HG03558 (cell line): ENCODE measurements around the gene TRIP13.
"Not testable (repeated sequence)": the region's sequence is repeated elsewhere in the genome, so short reads cannot be mapped to it uniquely, and the experiment has no call there.

ENCODE experiments used
- ATAC-seq: cut with Tn5 transposase; IDR thresholded peaks from one replicate; pipeline ENCODE4 v1.9.1; 2021; ENCODE audit warnings: moderate number of reproducible peaks; ENCODE audit not compliant: unreplicated experiment; ENCODE audit errors: extremely low read depth

Gene TRIP13

DNA sequence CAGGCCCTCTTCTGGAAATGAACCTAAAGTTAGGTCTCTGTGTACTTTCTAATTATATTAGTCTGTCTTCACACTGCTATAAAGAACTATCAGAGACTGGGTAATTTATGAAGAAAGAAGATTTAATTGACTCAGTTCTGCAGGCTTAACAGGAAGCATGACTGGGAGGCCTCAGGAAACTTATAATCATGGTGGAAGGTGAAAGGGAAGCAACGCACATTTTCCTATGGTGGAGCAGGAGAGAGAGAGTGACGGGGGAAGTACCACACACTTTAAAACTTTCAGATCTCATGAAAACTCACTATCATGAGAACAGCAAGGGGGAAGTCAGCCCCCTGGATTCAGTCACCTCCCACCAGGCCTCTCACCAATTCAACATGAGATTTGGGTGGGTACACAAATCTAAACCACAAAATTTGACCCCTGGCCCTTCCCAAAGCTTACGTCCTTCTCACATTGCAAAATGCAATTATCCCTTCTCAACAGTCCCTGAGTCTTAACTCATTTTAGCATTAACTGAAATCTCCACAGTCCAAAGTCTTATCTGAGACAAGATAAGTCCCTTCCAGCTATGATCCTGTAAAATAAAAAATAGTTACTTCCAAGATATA, 40.7 kb downstream of the TRIP13 start:
- ATAC-seq = no peak

DNA sequence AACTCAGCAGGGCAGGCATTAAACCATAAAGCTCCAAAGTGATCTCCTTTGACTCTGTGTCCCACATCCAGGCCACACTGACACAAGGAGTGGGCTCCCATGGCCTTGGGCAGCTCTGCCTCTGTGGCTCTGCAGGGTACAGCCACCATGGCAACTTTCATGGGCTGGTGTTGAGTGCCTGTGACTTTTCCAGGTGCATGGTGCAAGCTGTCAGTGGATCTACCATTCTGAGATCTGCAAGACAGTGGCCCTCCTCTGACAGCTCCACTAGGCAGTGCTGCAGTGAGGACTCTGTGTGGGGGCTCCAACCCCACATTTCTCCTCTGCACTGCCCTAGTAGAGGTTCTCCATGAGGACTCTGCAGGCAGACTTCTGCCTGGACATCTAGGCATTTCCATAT, 41.3 kb downstream of the TRIP13 start:
- not testable (repeated sequence) for ATAC-seq

DNA sequence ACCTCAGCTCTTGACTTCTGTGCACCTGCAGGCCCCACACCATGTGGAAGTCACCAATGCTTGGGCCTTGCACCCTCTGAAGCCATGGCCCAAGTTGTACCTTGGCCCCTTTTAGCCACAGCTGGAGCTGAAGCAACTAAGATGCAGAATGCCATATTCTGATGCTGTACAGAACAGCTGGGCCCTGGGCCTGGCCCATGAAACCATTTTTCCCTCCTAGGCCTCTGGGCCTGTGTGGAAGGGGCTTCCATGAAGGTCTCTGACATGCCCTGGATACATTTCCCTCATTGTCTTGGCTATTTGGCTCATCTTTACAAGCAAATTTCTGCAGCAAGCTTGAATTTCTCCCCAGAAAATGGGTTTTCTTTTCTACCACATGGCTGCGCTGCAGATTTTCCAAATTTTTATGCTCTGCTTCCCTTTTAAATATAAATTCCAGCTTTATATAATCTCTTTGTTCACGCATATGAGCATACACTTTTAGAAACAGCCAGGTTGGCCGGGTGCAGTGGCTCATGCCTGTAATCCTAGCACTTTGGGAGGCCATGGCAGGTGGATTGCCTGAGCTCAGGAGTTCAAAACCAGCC, 41.8 kb downstream of the TRIP13 start:
- not testable (repeated sequence) for ATAC-seq

DNA sequence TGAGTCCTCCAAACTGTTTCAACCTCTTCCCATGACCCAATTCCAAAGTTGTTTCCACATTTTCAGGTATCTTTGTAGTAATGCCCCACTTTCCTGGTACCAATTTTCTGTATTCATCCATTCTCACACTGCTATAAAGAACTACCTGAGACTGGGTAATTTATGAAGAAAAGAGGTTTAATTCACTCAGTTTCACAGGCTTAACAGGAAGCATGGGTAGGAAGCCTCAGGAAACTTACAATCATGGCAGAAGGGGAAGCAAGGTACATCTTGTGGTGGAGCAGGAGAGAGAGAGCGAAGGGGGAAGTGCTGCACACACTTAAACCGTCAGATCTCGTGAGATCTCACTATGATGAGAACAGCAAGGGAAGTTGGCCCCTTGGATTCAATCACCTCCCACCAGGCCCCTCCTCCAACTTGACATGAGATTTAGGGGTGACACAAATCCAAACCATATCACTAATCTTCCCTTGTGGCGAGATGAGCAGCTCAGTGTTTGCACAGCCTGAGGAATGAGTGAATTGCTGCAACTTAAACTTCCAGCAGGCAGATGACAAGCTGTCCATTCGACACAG, 42.9 kb downstream of the TRIP13 start:
- no peak for ATAC-seq

DNA sequence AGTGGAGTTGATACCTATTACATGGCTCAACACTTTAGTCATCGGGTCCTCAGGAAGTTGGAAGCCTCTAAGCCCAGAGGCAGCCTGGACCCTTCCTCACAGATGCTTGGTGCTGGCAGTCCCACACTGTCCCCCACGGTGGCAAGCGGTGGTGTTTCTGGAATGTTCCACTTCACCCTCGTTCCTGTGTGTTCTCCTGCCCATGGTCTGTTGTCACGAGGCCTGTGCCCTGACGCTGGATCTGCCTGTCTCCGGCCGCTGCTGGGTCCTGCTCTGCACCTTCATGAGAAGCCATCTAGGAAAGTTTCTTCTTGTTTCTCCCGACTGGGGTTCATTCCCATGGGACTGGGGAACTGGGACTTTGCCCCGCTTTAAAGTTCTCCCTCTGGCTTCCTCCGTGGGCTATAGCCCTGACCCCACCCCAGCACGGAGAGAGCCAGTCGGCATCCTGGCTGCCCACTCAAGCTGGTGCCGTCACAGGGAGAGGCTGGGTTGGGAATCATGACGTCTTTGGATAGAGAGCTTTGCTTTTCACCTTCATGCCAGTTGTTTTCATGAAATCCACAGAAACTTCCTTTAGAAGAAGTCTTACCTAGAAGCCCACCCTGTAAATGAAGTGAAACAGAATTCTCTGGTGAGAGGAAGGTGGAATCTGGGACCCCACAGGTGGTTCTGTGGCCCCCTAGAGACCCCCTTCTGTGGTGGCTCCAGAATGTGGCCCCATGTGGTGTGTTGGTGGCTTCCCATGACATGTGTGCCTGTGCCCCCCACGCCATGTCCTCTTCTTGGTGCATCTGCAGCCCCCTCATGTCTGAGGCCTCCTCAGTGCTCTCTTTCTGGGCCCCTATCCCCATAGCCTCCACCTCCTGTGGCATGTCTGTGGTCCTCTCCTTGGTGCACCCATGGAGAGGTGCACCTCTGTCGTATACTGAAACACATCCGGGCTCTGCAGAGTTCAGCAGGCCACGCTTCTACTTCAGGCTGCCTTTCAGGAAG, 43.8 kb downstream of the TRIP13 start:
- ATAC-seq = no peak

DNA sequence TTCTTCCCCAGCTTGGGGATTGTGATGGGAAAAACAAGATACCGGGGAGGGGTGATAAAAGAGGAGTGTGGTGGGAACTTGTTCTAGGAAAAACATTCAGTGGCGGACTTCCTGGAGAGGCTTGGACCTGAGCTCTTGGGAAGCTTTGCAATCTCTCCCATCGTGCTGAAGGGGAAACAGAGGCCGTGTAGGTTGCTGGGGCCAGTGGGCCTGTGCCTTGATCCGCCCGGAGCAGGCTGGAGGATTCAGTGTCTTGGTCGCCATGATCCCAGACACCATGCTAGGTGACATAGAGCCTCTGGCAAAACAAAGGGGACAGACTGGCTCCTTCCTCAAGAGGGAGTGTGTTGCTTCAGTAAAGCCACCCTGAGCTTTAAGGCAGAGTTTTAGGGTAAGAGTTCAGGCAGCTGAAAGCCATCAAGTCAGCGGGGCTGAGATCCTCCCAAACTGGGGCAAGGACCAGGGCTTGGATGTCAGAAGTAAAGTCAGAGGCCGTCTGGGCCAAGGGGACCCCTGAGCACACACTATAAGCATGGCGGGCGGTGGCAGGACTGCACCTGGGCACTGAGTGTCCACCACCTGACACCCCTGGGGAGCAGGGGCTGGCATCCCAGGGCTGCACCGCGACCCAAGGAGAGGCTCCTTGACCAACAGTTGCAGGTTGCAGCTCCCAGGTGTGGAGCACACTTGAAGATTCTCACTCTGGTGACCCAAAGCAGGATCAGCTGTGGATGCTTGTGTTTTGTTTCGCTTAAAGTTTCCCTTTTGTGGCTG, 44.7 kb downstream of the TRIP13 start:
- no peak for ATAC-seq

DNA sequence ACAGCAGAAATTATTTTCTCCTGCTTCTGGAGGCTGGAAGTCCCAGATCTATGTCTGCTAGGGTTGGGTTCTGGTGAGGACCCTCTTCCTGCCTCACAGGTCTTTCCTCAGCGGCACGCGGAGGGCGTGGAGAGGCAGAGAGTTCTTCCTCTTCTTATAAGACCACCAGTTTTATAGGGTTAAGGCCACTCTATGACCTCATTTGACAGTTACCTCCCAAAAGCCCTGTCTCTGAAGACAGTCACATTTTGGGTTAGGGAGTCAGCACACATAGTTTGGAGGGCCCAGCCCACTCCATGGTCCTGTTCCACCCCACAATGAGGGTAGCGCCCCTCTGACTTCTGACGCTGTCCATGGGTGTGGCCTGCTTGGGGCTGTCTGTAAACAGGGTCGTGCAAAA, 46.7 kb downstream of the TRIP13 start:
- no peak for ATAC-seq

DNA sequence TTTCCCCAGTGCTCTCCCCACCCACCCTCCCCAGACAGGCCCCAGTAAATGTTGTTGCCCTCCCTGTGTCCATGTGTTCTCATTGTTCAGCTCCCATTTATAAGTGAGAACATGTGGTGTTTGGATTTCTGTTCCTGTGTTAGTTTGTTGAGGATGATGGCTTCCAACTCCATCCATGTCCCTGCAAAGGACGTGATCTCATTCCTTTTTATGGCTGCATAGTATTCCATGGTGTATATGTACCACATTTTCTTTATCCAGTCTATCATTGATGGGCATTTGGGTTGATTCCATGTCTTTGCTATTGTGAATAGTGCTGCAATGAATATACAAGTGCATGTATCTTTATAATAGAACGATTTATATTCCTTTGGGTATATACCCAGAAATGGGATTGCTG, 48.1 kb downstream of the TRIP13 start:
- not testable (repeated sequence) for ATAC-seq

DNA sequence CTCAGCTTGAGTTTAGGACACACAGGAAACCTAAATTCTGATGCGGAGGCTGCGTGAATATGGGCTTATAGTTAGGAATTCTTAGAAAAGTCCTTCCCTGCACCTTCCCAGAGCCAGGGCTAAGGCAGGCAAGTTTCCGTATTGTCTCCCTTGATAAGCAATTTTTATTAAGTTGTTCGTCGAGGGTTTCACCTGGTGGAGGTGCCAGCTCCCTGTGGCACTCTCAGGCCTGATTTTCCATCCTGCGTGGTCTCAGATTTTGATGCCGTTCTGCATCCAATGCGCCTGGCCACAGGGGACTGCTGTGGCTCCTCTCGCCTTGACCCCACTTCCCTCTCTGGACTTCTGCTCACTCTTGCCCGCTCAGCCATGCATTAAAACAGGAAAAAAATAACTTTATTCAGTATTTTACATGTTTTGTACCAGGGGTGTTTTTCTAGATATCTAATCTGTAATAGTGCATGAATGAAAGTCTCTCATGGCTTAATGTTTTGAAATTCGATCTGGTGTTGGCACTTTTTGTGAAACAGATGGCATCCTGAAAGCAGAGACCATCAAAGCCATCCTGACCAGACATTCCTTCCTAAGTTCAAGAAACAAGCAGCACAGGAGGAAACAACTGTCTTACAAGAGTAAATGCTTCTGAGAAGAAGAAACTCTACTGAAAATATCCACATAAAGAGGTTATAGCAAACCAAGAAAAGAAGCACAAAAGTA, 50.7 kb downstream of the TRIP13 start:
- ATAC-seq = no peak

DNA sequence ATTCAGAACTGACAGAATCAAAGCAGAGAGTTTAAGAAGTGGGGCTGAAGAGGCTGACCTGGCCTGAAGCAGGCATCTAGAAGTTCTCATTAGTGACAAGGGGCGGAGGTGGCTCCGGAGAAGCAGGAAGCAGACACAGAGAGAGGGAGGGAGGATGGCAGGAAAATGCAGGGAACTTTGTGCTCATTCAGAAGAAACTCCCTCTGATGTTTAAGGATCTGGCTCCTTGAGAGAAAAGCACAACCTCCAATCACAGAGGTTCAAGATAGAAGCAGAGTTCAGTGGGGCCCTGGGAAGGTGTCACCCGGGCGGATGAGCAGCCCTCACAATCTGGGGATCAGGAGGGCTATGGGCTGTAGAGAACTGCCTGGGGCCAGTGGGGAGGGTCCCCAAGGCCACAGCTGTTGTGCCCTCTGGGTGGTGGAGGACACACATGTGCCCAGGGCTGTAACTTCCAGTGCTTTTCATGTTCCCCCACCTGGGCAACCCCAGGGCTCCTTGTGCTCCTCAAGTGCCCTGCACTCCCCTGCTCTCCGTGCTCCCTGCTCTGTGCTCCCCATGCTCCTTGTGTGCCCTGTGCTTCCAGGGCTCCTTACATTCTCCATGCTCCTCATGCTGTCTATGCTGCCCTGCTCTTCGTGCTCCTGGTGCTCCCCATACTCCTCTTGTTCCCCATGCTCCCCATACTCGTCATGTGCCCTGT, 51.4 kb downstream of the TRIP13 start:
- ATAC-seq = no peak

DNA sequence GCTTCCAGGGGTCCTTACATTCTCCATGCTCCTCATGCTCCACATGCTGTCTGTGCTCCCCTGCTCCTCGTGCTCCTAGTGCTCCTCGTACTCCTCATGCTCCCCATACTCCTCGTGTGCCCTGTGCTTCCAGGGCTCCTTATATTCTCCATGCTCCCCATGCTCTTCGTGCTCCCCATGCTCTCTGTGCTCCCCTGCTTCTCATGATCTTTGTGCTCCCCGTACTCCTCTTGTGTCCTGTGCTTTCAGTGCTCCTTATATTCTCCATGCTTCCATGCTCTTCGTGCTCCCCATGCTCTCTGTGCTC, 51.9 kb downstream of the TRIP13 start:
- ATAC-seq = no peak

DNA sequence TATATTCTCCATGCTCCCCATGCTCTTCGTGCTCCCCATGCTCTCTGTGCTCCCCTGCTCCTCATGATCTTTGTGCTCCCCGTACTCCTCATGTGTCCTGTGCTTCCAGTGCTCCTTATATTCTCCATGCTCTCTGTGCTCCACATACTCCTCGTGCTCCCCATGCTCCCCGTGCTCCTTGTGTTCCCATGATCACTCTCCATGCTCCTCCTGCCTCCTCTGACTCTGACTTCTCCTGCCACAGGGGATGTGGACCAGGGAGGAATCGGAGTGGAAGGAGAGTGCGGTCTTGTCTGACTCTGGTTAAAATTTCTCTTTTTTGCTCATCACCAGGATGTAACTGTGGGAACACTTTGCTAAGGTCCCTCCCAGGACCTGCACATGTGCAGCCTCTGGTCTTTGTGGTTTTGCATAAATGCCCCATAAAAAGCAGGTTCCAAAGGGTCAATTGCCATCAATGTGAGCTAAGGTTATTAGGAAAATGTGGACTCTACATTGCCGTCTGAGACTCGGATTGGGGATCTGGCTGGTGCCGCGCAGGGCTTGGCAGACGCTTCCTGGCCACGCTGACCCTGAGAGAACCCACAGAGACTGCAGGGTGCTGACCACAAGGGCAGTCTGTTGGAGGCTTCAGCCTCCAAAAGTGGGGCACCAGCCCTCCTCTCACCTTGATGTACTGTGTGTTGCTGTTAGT, 52.5 kb downstream of the TRIP13 start:
- ATAC-seq = no peak

DNA sequence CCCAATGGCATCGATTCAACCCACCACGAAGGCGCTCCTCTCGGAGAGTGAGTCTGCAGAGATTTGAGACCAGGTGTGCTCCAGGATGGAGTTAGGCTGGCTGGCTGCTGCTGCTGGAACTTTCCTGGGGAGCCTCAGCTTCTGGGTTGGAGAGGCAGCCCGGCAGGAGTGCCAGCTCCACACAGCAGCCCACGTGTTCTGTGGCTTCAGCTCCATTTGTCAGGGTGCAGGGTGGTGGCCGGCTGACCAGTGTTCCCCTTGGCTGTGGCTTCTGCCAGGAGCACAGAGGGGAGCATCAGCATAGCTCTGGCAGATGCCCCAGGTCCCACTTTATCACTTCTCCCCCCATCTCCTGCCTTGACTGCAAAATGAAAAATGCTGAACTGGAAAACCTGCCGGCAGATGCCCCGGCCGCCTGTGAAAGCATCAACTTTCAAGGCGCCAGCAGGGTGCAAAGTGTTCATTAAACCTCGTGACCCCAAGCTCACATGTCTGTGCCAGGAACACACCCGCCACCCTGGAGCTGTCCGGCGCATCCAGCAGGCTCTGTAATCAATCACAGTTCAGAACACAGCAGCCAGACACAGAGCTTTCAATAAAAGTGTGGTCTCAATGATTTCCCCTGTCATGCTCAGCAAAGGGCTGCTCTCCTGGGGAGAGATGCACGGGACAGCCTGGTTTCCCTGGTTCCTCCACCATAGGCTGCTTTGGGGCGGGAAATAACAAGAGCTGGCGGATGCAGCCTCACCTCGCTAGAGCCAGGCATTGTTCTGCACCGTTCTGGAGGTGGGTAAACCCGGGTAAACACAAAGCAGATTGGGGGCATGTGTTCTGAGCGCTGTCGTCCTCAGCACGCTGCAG, 53.2 kb downstream of the TRIP13 start:
- ATAC-seq = no peak

DNA sequence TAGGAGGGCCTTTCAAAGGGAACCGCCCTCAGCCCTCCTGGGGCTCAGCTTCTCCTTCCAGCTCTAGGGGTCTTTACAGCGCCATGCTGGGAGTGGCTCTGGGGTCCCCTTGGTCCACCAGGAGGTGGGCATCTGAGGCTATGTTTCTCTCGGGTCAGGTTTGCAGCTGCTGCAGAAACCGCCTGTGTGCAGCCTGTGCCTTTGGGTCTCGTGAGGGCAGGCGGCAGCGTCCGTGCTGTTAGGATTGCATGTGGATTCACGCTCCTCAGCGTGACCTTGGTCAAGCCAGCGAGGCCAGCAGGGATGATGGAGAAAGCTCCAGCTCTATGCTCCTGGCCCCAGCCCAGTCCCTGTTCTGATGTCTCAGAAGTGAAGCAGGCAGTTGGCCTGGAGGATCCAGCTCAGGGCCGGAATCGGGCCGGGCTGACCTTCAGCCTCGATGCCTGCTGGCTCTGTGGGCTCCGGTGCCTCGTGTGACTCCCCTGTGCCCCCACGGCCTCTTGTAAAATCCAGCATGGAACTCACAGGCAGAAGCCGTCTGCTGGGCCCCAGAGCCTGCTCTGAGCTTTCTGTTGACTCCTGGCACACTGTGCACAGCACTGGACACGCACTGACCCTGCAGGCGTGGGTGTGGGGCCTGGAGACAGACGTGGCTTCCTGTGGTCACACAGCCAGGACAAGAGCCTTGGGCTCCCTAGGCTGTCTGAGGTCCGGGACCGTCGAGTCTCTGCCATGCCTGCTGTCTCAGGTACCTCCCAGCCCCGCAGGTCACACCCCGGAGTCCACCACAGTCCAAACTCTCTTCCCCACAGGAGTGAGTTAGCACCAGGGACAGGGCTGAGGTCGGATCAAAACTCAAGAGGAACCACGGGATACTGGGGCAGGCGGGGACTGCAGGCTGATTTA, 54.3 kb downstream of the TRIP13 start:
- no peak for ATAC-seq

DNA sequence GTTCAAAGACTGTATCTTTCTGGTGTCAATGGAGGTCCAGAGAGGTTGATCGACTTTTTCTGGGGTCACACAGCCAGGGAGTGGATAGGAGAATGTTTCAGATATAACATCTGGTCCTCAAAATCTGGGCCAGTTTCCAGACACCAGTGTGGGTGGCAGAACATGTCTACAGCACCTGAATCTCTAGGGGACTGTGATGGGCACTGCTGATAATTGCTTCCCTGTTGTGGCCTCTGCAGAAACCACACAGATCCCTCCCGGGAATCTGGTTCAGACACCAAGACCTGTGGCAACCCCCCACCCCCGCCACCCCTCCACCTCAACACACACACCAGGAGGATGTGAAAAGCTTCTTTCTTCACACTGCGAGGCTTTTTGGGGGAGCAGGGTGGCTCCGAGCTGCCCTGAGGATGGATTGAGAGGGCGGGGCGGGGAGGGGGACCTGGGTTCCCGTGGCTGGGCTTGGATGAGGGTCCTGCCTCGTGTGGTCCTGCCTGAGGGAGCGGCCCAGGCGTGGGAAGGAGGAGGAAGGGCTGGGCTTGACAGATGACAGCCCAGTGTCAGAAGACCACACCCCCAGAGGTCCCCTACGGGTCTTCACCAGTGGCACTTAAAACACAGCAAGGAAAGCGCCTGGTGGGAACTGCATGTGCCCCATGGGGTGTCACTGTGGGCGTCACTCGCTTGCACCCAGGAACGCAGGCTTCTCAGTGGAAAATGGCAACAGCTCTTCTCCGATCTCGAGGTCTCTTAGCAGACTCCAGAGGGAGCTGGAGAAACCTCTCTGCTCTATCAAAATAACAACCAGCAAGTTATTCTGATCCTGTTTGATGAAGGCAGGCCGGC, 55.2 kb downstream of the TRIP13 start:
- ATAC-seq = no peak
